Lower leg skin (tissue), 4 donors: ENCODE data around the gene MCM5. TPM values are rescaled to one million over a fixed set of nuclear protein-coding genes. Genes with fewer than 3 reads are reported as not detected.
"Not testable (repeated sequence)": the region's sequence is repeated elsewhere in the genome, so short reads cannot be mapped to it uniquely, and the experiment has no call there.

ENCODE experiments used
- DNase-seq, 2 donors: peaks; one replicate each; pipeline ENCODE4 v3.0.0-alpha.2; 2019; ENCODE audit warnings: low spot score in 2 of 2
- H3K4me3 ChIP-seq: fragments of 200-600 bp; sonication (generic); 2 replicates; pipeline ENCODE4 v1.5.1; 2017; ENCODE audit warnings: mild to moderate bottlenecking, low read depth; ENCODE audit not compliant: poor library complexity, severe bottlenecking
- POLR2A ChIP-seq, 2 donors: fragments of 450-650 bp; IDR thresholded peaks; one replicate each; pipeline ENCODE4 v1.6.1; 2016 to 2017; ENCODE audit warnings: antibody characterized with exemption in 2 of 2, mild to moderate bottlenecking in 1 of 2, moderate library complexity in 1 of 2
- WGBS, 2 donors: methylation state at CpG; one replicate each; pipeline ENCODE4 v1.1.5; 2018; 5-methylcytosine and 5-hydroxymethylcytosine counted together
- intact Hi-C: fragments of 100-400 bp; cut with DNase I; formaldehyde crosslinking; loops from one replicate; pipeline ENCODE4 v1.15.0; 2023; ENCODE audit warnings: low total_unique reads
- total RNA-seq, 4 donors: library from RNA; depleted of rRNA; stranded (reverse); fragments of >200 nt; gene quantifications; one replicate each; pipeline ENCODE4 v1.1.0, GENCODE V29; 2016
- TF ChIP-seq, protein P1 (sequence below), 3 donors: fragments of 450-650 bp; IDR thresholded peaks; one replicate each; pipeline ENCODE4 v1.5.1; 2016; ENCODE audit warnings: antibody characterized with exemption in 3 of 3, mild to moderate bottlenecking in 3 of 3, moderate library complexity in 2 of 3

The MCM5 gene
- total RNA-seq, 4 donors from 2014 or later, result 10.1 to 44.3 (median 20.8) TPM

DNA sequence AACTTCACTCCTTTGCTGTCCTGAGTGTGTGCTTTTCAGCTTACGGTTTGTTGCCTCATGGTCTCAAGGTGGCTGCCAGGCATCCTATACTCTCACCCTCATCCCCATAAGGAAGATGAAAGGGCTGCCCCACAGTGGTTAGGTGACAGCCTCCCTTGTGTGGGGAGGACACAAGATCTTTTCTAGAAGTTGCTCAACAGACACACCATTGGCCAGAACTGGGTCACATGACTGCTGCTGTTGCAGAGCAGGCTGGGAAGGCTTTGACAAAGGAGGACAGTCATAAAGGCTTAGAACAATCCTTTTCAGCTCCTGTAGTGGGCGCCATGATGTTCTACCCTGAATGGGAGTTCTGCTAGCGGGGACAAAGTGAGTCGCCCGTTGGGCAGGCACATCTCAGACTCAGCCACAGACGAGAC, 71.0 kb downstream of the MCM5 start:
- TF ChIP-seq POLR2A (IDR thresholded peaks at IDR 0.05), result no peak
- TF ChIP-seq, protein P1, sequence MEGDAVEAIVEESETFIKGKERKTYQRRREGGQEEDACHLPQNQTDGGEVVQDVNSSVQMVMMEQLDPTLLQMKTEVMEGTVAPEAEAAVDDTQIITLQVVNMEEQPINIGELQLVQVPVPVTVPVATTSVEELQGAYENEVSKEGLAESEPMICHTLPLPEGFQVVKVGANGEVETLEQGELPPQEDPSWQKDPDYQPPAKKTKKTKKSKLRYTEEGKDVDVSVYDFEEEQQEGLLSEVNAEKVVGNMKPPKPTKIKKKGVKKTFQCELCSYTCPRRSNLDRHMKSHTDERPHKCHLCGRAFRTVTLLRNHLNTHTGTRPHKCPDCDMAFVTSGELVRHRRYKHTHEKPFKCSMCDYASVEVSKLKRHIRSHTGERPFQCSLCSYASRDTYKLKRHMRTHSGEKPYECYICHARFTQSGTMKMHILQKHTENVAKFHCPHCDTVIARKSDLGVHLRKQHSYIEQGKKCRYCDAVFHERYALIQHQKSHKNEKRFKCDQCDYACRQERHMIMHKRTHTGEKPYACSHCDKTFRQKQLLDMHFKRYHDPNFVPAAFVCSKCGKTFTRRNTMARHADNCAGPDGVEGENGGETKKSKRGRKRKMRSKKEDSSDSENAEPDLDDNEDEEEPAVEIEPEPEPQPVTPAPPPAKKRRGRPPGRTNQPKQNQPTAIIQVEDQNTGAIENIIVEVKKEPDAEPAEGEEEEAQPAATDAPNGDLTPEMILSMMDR (IDR thresholded peaks at IDR 0.05), result no peak
- H3K4me3 ChIP-seq, result no peak overlapping the region
- intact Hi-C loops, result no loop called here
- 86 to 87% methylated on average over 6 of the region's 6 CpGs for WGBS, 2 donors
- DNase-seq, result no peak

DNA sequence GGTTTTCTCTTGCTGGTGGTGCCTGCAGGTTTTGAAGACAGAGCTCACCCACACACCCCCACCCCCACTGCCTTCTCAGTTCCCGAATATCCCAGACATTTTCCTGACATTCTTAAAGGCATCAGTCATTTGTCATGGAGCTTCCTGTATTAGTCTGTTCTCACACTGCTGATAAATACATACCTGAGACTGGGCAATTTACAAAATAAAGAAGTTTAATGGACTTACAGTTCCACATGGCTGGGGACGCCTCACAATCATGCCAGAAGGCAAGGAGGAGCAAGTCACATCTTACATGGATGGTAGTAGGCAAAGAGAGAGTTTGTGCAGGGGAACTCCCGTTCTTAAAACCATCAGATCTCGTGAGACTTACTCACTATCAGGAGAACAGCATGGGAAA, 71.6 kb downstream of the MCM5 start:
- intact Hi-C loops, H3K4me3 ChIP-seq, DNase-seq: not testable (repeated sequence)
- 87 to 91% methylated on average over 4 of the region's 4 CpGs for WGBS, 2 donors

- DNase-seq, result no peak
- intact Hi-C loops, result no loop called here
- TF ChIP-seq, protein P1 (IDR thresholded peaks at IDR 0.05), result no peak
- TF ChIP-seq POLR2A (IDR thresholded peaks at IDR 0.05), result no peak
- 88 to 94% methylated on average over 6 of the region's 6 CpGs for WGBS, 2 donors
- no peak overlapping the region for H3K4me3 ChIP-seq
Observed at GRCh38 chr22:35472488-35472887, 72.5 kb downstream of the MCM5 start.

DNA sequence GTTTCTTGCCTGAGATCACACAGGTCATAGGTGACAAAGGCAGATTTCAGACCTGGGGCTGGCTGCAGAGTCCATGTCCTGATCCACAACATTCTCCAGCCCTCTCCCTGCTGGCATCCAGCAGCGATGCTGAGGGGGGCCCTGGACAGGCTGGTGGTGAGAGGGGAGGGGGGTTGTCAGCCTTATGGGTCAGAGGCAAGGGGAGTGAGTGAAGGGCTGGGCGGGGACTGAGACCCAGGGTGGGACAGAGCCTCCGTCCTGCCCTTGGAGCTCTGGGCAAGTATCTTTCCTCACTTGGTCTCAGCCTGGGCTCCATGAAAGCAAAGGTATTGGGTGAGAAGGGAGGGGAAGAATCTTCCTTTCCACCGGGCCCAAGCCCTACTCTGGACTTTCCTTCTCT, 74.0 kb downstream of the MCM5 start:
- TF ChIP-seq, protein P1 (IDR thresholded peaks at IDR 0.05), result no peak
- TF ChIP-seq POLR2A (IDR thresholded peaks at IDR 0.05), result no peak
- no peak for DNase-seq
- H3K4me3 ChIP-seq, result no peak overlapping the region
- intact Hi-C loops, result no loop called here
- WGBS, 2 donors, result 87 to 88% methylated on average over 4 of the region's 4 CpGs

Other genes starting within 250 kb of the MCM5 start
- 10 to 100 TPM; 15.1 to 28.3 (median 18.6) TPM for gene HMGXB4, start 142.6 kb upstream of the MCM5 start, total RNA-seq
- gene TOM1, start 100.2 kb upstream of the MCM5 start, total RNA-seq, result 100 to 1,000 TPM; 127 to 162 (median 143) TPM
- gene HMOX1, start 19.0 kb upstream of the MCM5 start, total RNA-seq, result 100 to 1,000 TPM in 3 of 4 donors, 10 to 100 TPM in 1; 85.5 to 156 (median 112) TPM
- 1 to 10 TPM in 2 of 4 donors, under 1 TPM in 2; 0.27 to 3.2 (median 1.4) TPM for gene RASD2, start 140.7 kb downstream of the MCM5 start, total RNA-seq
- 10 to 100 TPM in 2 of 4 donors, 1 to 10 TPM in 2; 2.2 to 23.4 (median 9.6) TPM for gene MB, start 217.2 kb downstream of the MCM5 start, total RNA-seq
- 1 to 10 TPM; 3.0 to 3.9 (median 3.8) TPM for gene APOL6, start 248.3 kb downstream of the MCM5 start, total RNA-seq